H1 (cell line): ENCODE results near the gene DAW1. TPM values are rescaled to one million over a fixed set of nuclear protein-coding genes. Genes with fewer than 3 reads are reported as not detected.

Experiments
- CTCF ChIA-PET: fragments of 300-600 bp; sonication (Branson Sonifier 250); formaldehyde crosslinking; loops from one replicate; lab custom pipeline; 2021; ENCODE audit not compliant: partially characterized antibody; lab: Charles Lee
- POLR2A ChIA-PET: fragments of 300-600 bp; sonication (Branson Sonifier 250); formaldehyde crosslinking; loops from one replicate; lab custom pipeline; 2021; ENCODE audit warnings: inconsistent platforms; ENCODE audit not compliant: partially characterized antibody; lab: Charles Lee
- DNase-seq, 2 experiments: peaks; one replicate each; pipeline versions ENCODE4 v3.0.0 to v3.0.0-alpha.2; 2010 to 2022; ENCODE audit warnings: low spot score in 2 of 2, low read depth in 1 of 2, mixed read lengths in 1 of 2
- FAIRE-seq: peaks from 2 replicates; lab custom pipeline; 2011; peaks lifted over from hg19 to GRCh38; lab: Jason Lieb, UNC
- H2AFZ ChIP-seq: 2 replicates; pipeline ENCODE4 v1.8.1; 2012; ENCODE audit warnings: low read length, inconsistent platforms
- H2AK5ac ChIP-seq: 2 replicates; pipeline ENCODE4 v1.6.1; 2013; ENCODE audit warnings: low read depth, low read length
- H2BK120ac ChIP-seq: replicated peaks from 2 replicates; pipeline ENCODE3; 2013; ENCODE audit warnings: low read depth, low read length, inconsistent platforms
- H2BK12ac ChIP-seq: 2 replicates; pipeline ENCODE4 v1.6.1; 2013; ENCODE audit warnings: low read depth, low read length
- H2BK15ac ChIP-seq: 2 replicates; pipeline ENCODE4 v1.6.1; 2013; ENCODE audit warnings: low read length
- H2BK20ac ChIP-seq: 2 replicates; pipeline ENCODE4 v1.6.1; 2013; ENCODE audit warnings: low read length
- H2BK5ac ChIP-seq: 2 replicates; pipeline ENCODE4 v1.6.1; 2013; ENCODE audit warnings: low read depth, low read length
- H3K14ac ChIP-seq: 2 replicates; pipeline ENCODE4 v1.6.1; 2013; ENCODE audit warnings: inconsistent platforms; ENCODE audit not compliant: insufficient read length
- H3K18ac ChIP-seq: 2 replicates; pipeline ENCODE4 v1.6.1; 2013; ENCODE audit warnings: low read length; ENCODE audit errors: extremely low read depth
- H3K23ac ChIP-seq: 2 replicates; pipeline ENCODE4 v1.6.1; 2013; ENCODE audit warnings: inconsistent platforms; ENCODE audit not compliant: insufficient read length
- H3K23me2 ChIP-seq: 2 replicates; pipeline ENCODE4 v1.6.1; 2013; ENCODE audit warnings: low read depth, low read length
- H3K27ac ChIP-seq: 2 replicates; pipeline ENCODE4 v1.6.1; 2011; ENCODE audit warnings: low read depth, low read length, inconsistent platforms
- H3K27me3 ChIP-seq, 4 experiments: replicated peaks in 1 of 4; 1 replicate in 1 of 4; 2 replicates in 3 of 4; pipeline versions ENCODE4 v1.6.1 to v1.8.1; 2011 to 2013; ENCODE audit warnings: low read length in 3 of 4, mild to moderate bottlenecking in 3 of 4, inconsistent platforms in 2 of 4, mixed read lengths in 2 of 4, moderate library complexity in 1 of 4; ENCODE audit not compliant: control insufficient read depth in 3 of 4, insufficient read depth in 3 of 4; ENCODE audit errors: extremely low read depth in 1 of 4
- H3K36me3 ChIP-seq, 4 experiments: 2 replicates each; pipeline versions ENCODE4 v1.6.1 to v1.8.1; 2011 to 2013; ENCODE audit warnings: mild to moderate bottlenecking in 4 of 4, low read length in 3 of 4, moderate library complexity in 2 of 4, control low read depth in 1 of 4, inconsistent platforms in 1 of 4; ENCODE audit not compliant: insufficient read depth in 4 of 4, control insufficient read depth in 2 of 4
- H3K4ac ChIP-seq: replicated peaks from 2 replicates; pipeline ENCODE3; 2013; ENCODE audit warnings: low read length, low read depth, mixed read lengths, inconsistent platforms; ENCODE audit not compliant: insufficient read length
- H3K4me1 ChIP-seq, 4 experiments: replicated peaks in 1 of 4; 1 replicate in 1 of 4; 2 replicates in 3 of 4; pipeline versions ENCODE4 v1.6.1 to v1.8.1; 2011 to 2013; ENCODE audit warnings: low read length in 3 of 4, inconsistent platforms in 2 of 4, mixed read lengths in 1 of 4; ENCODE audit not compliant: insufficient read depth in 4 of 4, control insufficient read depth in 3 of 4
- H3K4me2 ChIP-seq, 2 experiments: 2 replicates each; pipeline versions ENCODE4 v1.6.1 to v1.8.1; 2011 to 2013; ENCODE audit warnings: low read depth in 2 of 2, low read length in 2 of 2, control low read depth in 1 of 2, inconsistent platforms in 1 of 2, mild to moderate bottlenecking in 1 of 2; ENCODE audit not compliant: insufficient read depth in 1 of 2
- H3K4me3 ChIP-seq, 4 experiments: fragments of 200-600, 300-600 bp in 1 of 4; sonication (generic), shearing (Covaris generic), sonication (Bioruptor Twin) in 1 of 4; 2 replicates each; pipeline versions ENCODE4 v1.5.1 to v1.8.1; 2011 to 2016; ENCODE audit warnings: low read length in 4 of 4, low read depth in 3 of 4, control low read depth in 2 of 4, inconsistent platforms in 2 of 4, mild to moderate bottlenecking in 2 of 4, mixed read lengths in 1 of 4, moderate library complexity in 1 of 4; ENCODE audit not compliant: insufficient read depth in 2 of 4; ENCODE audit errors: extremely low read depth in 1 of 4
- H3K56ac ChIP-seq: replicated peaks from 2 replicates; pipeline ENCODE3; 2013; ENCODE audit warnings: low read depth, mild to moderate bottlenecking, mixed read lengths, low read length, inconsistent platforms; ENCODE audit not compliant: insufficient read length
- H3K79me1 ChIP-seq: 2 replicates; pipeline ENCODE4 v1.6.1; 2013; ENCODE audit warnings: low read depth, low read length, control low read depth
- H3K79me2 ChIP-seq, 2 experiments: 2 replicates each; pipeline versions ENCODE4 v1.6.1 to v1.8.1; 2012 to 2013; ENCODE audit warnings: low read length in 2 of 2, mild to moderate bottlenecking in 2 of 2, inconsistent platforms in 1 of 2; ENCODE audit not compliant: insufficient read depth in 2 of 2, control insufficient read depth in 1 of 2
- H3K9ac ChIP-seq, 4 experiments: replicated peaks in 1 of 4; 1 replicate in 1 of 4; 2 replicates in 3 of 4; pipeline versions ENCODE4 v1.6.1 to v1.8.1; 2011 to 2013; ENCODE audit warnings: low read depth in 3 of 4, low read length in 3 of 4, control low read depth in 2 of 4, mild to moderate bottlenecking in 2 of 4, moderate library complexity in 2 of 4, inconsistent platforms in 1 of 4; ENCODE audit errors: extremely low read depth in 1 of 4
- H3K9me3 ChIP-seq, 2 experiments: 2 replicates each; pipeline versions ENCODE4 v1.6.1 to v1.8.1; 2012 to 2013; ENCODE audit warnings: mild to moderate bottlenecking in 2 of 2, moderate library complexity in 2 of 2, control low read depth in 1 of 2, inconsistent platforms in 1 of 2, low read depth in 1 of 2, low read length in 1 of 2, mixed read lengths in 1 of 2; ENCODE audit not compliant: insufficient read depth in 2 of 2
- H4K20me1 ChIP-seq, 2 experiments: replicated peaks in 1 of 2; 2 replicates each; pipeline versions ENCODE3 to v1.8.1; 2011 to 2013; ENCODE audit warnings: inconsistent platforms in 2 of 2, low read length in 2 of 2, mild to moderate bottlenecking in 1 of 2; ENCODE audit not compliant: insufficient read depth in 2 of 2, control insufficient read depth in 1 of 2
- H4K5ac ChIP-seq: 2 replicates; pipeline ENCODE4 v1.6.1; 2013; ENCODE audit warnings: low read length, low read depth, mixed read lengths, inconsistent platforms; ENCODE audit not compliant: insufficient read length
- H4K8ac ChIP-seq: 2 replicates; pipeline ENCODE4 v1.8.0; 2013; ENCODE audit warnings: mild to moderate bottlenecking, moderate library complexity, low read length, inconsistent platforms; ENCODE audit not compliant: insufficient read depth; ENCODE audit errors: extremely low read depth
- H4K91ac ChIP-seq: replicated peaks from 2 replicates; pipeline ENCODE3; 2013; ENCODE audit warnings: low read length, mixed read lengths, inconsistent platforms; ENCODE audit not compliant: insufficient read length
- BACH1 ChIP-seq: IDR thresholded peaks from 2 replicates; pipeline ENCODE4 v1.6.1; 2012; ENCODE audit warnings: low read length, improper control_type of control experiment
- CBX5 ChIP-seq: fragments of 300-800, 300-1000 bp; sonication (generic); IDR thresholded peaks from 2 replicates; pipeline ENCODE4 v1.7.1; 2016; ENCODE audit warnings: antibody characterized with exemption, low read length, low read depth
- CHD1 ChIP-seq: IDR thresholded peaks from 2 replicates; pipeline ENCODE4 v1.6.1; 2012; ENCODE audit warnings: low read depth, low read length, improper control_type of control experiment
- CREB1 ChIP-seq: IDR thresholded peaks from 2 replicates; pipeline ENCODE4 v1.6.1; 2012; ENCODE audit warnings: inconsistent platforms
- EP300 ChIP-seq, 2 experiments: IDR thresholded peaks; 1 replicate in 1 of 2; 2 replicates in 1 of 2; pipeline ENCODE4 v1.6.1; 2011 to 2012; ENCODE audit warnings: low read depth in 2 of 2, low read length in 2 of 2, mild to moderate bottlenecking in 2 of 2, borderline replicate concordance in 1 of 2, inconsistent platforms in 1 of 2, moderate library complexity in 1 of 2
- FOSL1 ChIP-seq: IDR thresholded peaks from 2 replicates; pipeline ENCODE4 v1.6.1; 2011; ENCODE audit warnings: mild to moderate bottlenecking, low read depth, low read length, moderate library complexity; ENCODE audit not compliant: insufficient read depth
- JUND ChIP-seq: IDR thresholded peaks from 2 replicates; pipeline ENCODE4 v1.6.1; 2011; ENCODE audit warnings: mild to moderate bottlenecking, improper control_type of control experiment, low read length
- SIN3A ChIP-seq, 2 experiments: IDR thresholded peaks in 1 of 2; conservative IDR thresholded peaks in 1 of 2; 2 replicates each; pipeline ENCODE4 v1.6.1; 2011 to 2012; ENCODE audit warnings: low read length in 2 of 2, improper control_type of control experiment in 1 of 2, low read depth in 1 of 2, mild to moderate bottlenecking in 1 of 2
- SIRT6 ChIP-seq: IDR thresholded peaks from one replicate; pipeline ENCODE4 v1.7.1; 2012; ENCODE audit warnings: low read length, inconsistent platforms
- SP1 ChIP-seq: IDR thresholded peaks from 2 replicates; pipeline ENCODE4 v1.6.1; 2011; ENCODE audit warnings: low read depth, low read length
- YY1 ChIP-seq: IDR thresholded peaks from 2 replicates; pipeline ENCODE4 v1.6.1; 2011; ENCODE audit warnings: low read depth, mild to moderate bottlenecking, low read length
- WGBS, 2 experiments: shearing (Covaris generic) in 1 of 2; methylation state at CpG; one replicate each; pipeline versions ENCODE4 v1.1.6 to v1.1.7; 2013 to 2015; ENCODE audit warnings: low lambda C conversion rate in 2 of 2, mixed read lengths in 2 of 2, inconsistent platforms in 1 of 2, low coverage in 1 of 2, missing lambda C conversion rate in 1 of 2; ENCODE audit not compliant: insufficient replicate concordance in 2 of 2, insufficient coverage in 1 of 2, insufficient read length in 1 of 2; ENCODE audit errors: extremely low coverage in 1 of 2, missing lambda C conversion rate in 1 of 2; 5-methylcytosine and 5-hydroxymethylcytosine counted together
- polyA plus RNA-seq, 7 experiments: library from polyadenylated mRNA; depleted of rRNA in 3 of 7; stranded (reverse) in 5 of 7; unstranded in 2 of 7; fragments of >200 nt in 5 of 7; fragments of 200-250 nt in 2 of 7; gene quantifications; 1 replicate in 5 of 7; 2 replicates in 1 of 7; 4 replicates in 1 of 7; pipeline versions ENCODE4 v1.2.1 to v1.2.3, GENCODE V29; 2011 to 2013; ENCODE audit warnings: missing spikeins in 2 of 7, mixed read lengths in 2 of 7
- total RNA-seq: library from RNA; stranded (reverse); fragmentation: NEBNext Ultra II Directional; extraction: Animal tissue kit (Norgen Biotek cat#: 25700); gene quantifications from 2 replicates; pipeline ENCODE4 v1.2.1, GENCODE V29; 2021
- TF ChIP-seq, protein P1 (sequence below): IDR thresholded peaks from 2 replicates; pipeline ENCODE4 v1.6.1; 2011; ENCODE audit warnings: low read length, improper control_type of control experiment

Gene DAW1
- total and polyA plus RNA-seq, 2 of the 8 experiments (the other 6 are each of a cell fraction or from before 2014, with no cell fraction given) = 0.44 to 1.4 TPM

DNA sequence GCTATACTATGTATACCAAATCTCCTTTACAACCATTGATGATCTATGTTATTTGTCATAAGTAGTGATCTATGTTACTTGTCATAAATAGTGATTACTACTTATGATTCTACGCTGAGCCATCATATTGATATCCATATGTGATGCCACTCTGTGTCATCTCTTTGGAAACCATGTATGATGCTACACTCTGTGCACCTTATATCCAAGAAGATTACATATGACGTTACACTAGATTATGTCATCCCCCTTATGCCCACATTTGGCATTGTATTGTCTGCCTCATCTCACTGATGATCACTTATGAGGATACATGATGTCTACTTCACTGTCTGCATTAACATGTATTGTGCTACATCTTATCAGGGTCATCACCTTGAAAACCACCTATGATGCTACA lies 42.9 kb downstream of the DAW1 start:
- H2BK15ac ChIP-seq = no peak overlapping the region
- no peak overlapping the region for H3K18ac ChIP-seq
- H3K14ac ChIP-seq = no peak overlapping the region
- H4K8ac ChIP-seq = no peak overlapping the region
- no peaks in the 10 kb centered on the region for H4K20me1 ChIP-seq
- no peak overlapping the region for H4K91ac ChIP-seq
- no peak overlapping the region for H2AK5ac ChIP-seq
- H3K4me1 ChIP-seq = no peaks in the 10 kb centered on the region
- H3K9me3 ChIP-seq = no peaks in the 10 kb centered on the region
- no peaks in the 10 kb centered on the region for H3K27me3 ChIP-seq
- no peak overlapping the region for H3K27ac ChIP-seq
- no peak overlapping the region for H3K9ac ChIP-seq
- H3K23me2 ChIP-seq = no peaks in the 10 kb centered on the region; the same call in 1 of the 2 replicates
- H2BK20ac ChIP-seq = no peak overlapping the region
- no peak for FAIRE-seq
- no peaks in the 10 kb centered on the region for H3K79me2 ChIP-seq
- no peaks in the 10 kb centered on the region for H3K36me3 ChIP-seq
- no peak overlapping the region for H2AFZ ChIP-seq
- POLR2A ChIA-PET = no interaction called here
- H2BK5ac ChIP-seq = no peak overlapping the region
- no peak overlapping the region for H2BK12ac ChIP-seq
- H3K56ac ChIP-seq = no peak overlapping the region
- no peak overlapping the region for H3K4me3 ChIP-seq
- 86% methylated on average over 2 of the region's 2 CpGs; no CpG with 5 or more reads in 1 of the 2 experiments for WGBS, 2 experiments
- CTCF ChIA-PET = no interaction called here
- no peak overlapping the region for H3K23ac ChIP-seq
- no peak overlapping the region for H3K4ac ChIP-seq
- H3K4me2 ChIP-seq = no peak overlapping the region
- no peak for DNase-seq
- no peaks in the 10 kb centered on the region for H3K79me1 ChIP-seq
- H4K5ac ChIP-seq = no peak overlapping the region
- no peak overlapping the region for H2BK120ac ChIP-seq
- TF ChIP-seq CBX5 (no peak), JUND (no peak), SP1 (no peak), BACH1 (no peak), SIRT6 (no peak), CHD1 (no peak), CREB1 (no peak), SIN3A (conservative IDR thresholded peaks at IDR 0.05 in 1 of 2, IDR thresholded peaks at IDR 0.05 in 1 of 2; ENCODE audit: low read depth in 1 of 2, low read length in 2 of 2) (no peak), EP300 (IDR thresholded peaks at IDR 0.05; ENCODE audit: borderline replicate concordance in 1 of 2, low read depth in 2 of 2, low read length in 2 of 2) (no peak), FOSL1 (no peak), YY1 (no peak)
- TF ChIP-seq, protein P1, sequence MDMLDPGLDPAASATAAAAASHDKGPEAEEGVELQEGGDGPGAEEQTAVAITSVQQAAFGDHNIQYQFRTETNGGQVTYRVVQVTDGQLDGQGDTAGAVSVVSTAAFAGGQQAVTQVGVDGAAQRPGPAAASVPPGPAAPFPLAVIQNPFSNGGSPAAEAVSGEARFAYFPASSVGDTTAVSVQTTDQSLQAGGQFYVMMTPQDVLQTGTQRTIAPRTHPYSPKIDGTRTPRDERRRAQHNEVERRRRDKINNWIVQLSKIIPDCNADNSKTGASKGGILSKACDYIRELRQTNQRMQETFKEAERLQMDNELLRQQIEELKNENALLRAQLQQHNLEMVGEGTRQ = no peak
